ENCODE results near the gene FAM181A.

Gene FAM181A

GRCh38 chr14:93903342-93904184 is 23.6 kb upstream of the FAM181A start:
- no peak for DNase-seq (ENCODE audit: low read depth in 2 of 2, low spot score in 1 of 2)

- no peak for DNase-seq (ENCODE audit: low read depth in 2 of 2, low spot score in 1 of 2)
Measured at GRCh38 chr14:93905623-93906022, 21.5 kb upstream of the FAM181A start.

GRCh38 chr14:93906341-93907329 is 20.5 kb upstream of the FAM181A start:
- DNase-seq (ENCODE audit: low read depth in 2 of 2, low spot score in 1 of 2): peak in 1 of 2 donors; percentile 14

DNA sequence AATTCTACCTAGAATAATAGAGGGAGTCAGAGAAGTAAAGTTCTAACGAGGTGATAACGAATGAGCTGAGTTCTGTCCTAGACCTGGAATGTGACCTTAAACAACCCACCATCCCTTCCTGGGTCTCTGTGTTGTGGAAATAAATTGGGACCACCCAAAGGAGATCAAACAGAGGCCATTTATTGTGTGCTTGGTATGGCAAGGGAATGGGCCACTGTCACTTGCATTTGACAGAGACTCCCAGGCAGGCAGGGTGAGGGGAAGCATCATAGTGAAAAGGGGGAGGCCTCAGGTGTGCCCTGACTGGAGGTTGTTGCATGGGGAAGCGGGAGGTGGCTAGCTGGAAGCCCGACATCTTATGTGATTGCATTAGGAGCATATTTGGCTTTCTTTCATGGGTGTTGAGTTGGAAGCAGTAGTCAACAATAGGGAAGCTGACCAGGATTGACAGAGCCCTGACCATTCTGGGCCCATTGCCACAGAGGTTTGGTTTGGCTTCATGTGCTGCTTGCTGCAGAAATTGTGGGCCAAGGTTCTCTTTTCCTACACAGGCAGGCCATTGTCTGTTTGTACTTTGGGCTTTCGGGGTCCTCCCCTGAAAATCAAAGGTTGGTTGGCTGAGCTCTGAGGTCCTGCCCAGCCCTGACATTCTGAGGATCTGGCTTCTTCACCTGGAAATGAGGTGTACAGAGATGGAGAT is 17.6 kb upstream of the FAM181A start:
- no peak for DNase-seq (ENCODE audit: low read depth in 2 of 2, low spot score in 1 of 2)

- DNase-seq (ENCODE audit: low read depth in 2 of 2, low spot score in 1 of 2): no peak
Measured at GRCh38 chr14:93911975-93912615, 15.0 kb upstream of the FAM181A start.

DNA sequence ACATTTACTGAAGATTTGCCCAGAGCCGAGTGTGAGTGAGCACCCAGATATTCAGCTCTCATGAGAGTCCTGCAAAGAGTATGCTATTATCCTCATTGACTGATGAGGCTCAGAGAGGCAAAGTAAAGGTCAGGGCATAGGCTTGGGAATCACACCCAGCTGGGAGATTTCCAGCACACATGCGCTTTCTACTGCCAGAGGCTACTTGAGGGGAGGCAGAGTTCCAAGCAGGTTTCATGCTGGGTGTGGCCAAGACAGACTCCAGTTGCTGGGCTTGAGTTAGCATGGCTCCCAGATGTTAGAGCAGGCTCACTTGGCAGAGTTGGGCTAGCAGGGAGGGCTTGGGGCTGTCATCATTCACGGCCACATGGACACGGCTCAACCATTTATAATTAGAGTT is 14.4 kb upstream of the FAM181A start:
- no peak for DNase-seq (ENCODE audit: low read depth in 2 of 2, low spot score in 1 of 2)

DNA sequence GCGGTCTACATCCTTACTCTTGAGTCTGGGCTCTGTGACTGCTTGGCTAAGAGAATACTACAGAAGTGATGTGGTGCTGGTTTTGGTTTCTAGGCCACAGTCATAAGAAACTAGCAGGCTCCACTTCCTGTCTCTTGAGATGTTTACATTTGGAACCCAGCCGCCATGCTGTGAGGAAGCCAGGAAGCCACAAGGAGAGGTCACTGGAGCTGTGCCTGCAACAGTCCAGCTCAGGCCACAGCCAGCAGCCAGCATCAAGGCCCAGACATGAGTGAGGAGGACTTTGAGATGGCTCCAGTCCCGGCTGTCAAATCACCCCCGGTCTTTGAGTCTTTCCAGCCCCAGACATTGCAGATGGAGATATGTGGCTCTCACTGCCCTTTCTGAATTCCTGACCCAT is 12.9 kb upstream of the FAM181A start:
- no peak for DNase-seq (ENCODE audit: low read depth in 2 of 2, low spot score in 1 of 2)

- no peak for DNase-seq (ENCODE audit: low read depth in 2 of 2, low spot score in 1 of 2)
Measured at GRCh38 chr14:93915070-93915705, 12.0 kb upstream of the FAM181A start.

DNA sequence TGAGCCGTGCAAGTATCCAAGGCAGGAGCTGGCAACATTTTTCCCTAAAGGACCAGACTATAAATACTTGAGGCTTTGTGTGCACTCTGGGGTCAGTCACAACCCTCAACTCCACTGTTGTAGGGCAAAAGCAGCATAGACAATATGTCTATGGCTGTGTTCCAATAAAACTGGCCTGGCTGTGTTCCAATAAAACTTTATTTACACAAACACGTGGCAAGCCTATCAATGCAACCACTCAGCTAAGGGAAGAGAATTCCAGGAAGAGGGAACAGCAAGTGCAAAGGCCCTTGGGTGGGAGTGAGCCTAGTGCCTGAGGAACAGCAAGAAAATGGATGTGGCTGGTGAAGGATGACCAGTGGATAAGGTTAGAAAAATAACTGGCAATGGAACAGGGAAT is 11.3 kb upstream of the FAM181A start:
- no peak for DNase-seq (ENCODE audit: low read depth in 2 of 2, low spot score in 1 of 2)

DNA sequence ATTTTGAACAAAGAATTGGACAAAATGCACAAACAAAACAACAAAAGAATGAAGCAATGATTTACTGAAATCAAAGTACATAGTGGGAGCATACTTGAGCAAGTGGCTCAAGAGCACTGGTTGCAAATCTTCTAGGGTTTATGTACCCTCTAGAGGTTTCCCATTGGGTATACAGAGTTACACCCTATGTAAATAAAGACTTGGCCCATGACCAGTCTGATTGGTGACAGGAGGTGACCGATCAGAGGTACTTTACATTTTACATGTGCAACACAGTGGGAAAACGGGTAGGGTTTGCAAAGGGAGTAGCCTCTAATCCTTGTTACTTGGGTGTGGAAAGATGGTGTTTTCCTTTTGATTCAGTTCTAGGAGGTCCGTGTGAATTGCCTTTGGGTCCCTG is 10.6 kb upstream of the FAM181A start:
- DNase-seq (ENCODE audit: low read depth in 2 of 2, low spot score in 1 of 2): no peak

- no peak for DNase-seq (ENCODE audit: low read depth in 2 of 2, low spot score in 1 of 2)
Measured at GRCh38 chr14:93917141-93917540, 10.0 kb upstream of the FAM181A start.

GRCh38 chr14:93921001-93921806 is 5.9 kb upstream of the FAM181A start:
- DNase-seq (ENCODE audit: low read depth in 2 of 2, low spot score in 1 of 2): no peak

DNA sequence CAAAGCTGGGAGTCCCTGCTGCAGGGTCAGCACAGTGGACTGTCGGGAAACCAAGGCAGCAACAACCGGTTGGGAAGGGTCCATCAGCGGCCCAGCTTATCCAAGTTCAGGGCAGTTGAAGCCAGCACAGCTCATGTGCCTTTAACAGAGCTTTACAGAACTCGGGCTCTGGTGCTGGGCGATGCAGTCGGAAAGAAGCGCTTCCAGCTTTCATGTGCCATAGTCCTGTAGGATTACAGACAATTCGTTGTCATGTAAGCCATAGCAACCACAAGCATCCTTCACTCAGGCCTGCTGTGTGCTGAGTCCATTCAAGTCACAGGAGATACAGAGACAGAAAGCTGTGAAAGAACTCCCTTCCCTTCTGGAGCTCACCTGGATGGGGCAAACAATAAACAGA is 3.5 kb upstream of the FAM181A start:
- DNase-seq (ENCODE audit: low read depth in 2 of 2, low spot score in 1 of 2): no peak

- DNase-seq (ENCODE audit: low read depth in 2 of 2, low spot score in 1 of 2): no peak
Measured at GRCh38 chr14:93924592-93925355, 2.4 kb upstream of the FAM181A start.

- no peak for DNase-seq (ENCODE audit: low read depth in 2 of 2, low spot score in 1 of 2)
Measured at GRCh38 chr14:93925374-93925895, 1.7 kb upstream of the FAM181A start.

DNA sequence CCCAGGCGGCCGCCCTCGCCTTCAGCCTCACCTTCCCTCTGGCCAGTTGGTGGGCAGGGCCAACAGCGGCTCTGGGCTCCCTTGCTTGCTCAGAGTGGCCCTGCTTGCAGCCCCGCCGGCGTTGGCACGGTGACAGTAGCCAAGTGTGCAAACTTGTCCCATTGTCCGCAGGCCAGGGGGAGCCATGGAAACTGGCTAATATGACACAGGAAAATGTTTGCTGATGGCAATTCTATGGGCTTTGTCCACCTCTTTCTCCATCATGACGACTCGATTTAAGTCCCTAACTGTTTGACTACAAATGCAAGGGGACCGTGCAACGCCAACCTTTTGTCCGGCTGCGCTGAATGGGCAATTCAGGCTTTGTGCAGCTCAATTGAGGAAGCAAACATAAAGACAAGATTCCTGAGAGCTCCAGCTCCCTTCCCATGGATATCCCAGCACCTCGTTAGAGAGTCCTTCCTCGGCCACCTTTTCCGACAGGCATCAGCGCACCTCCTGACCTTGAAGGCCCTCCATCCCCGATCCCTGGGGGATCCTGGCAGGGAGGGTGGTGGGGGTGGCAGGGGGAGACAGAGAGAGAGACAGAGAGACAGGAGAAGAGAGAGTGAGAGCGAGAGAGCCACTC is 785 bp upstream of the FAM181A start:
- no peak for DNase-seq (ENCODE audit: low read depth in 2 of 2, low spot score in 1 of 2)

DNA sequence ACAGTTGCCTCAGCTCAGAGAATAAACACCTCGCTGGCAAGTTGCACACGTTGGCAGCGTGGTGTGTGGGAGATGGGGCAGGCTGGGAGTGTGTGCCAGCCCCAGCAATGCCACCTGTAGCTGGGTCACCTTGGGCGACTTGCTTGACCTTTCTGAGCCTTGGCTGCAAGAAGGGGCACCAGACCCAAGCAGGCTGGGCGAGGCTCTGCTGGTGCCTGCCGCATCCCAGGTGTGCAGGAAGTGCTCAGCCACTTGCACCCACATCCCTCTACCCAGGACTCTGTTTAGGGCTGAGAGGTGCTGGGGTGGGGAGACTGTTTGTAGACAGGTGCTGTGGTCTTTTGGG is 629 bp downstream of the FAM181A start:
- no peak for DNase-seq (ENCODE audit: low read depth in 2 of 2, low spot score in 1 of 2)
